Mesendoderm (in vitro differentiated cells): ENCODE results near the gene TP63.

Source experiments
- DNase-seq: peaks from one replicate; pipeline ENCODE4 v3.0.0; 2013
- H2AK5ac ChIP-seq: 2 replicates; pipeline ENCODE4 v1.6.1; 2013; ENCODE audit warnings: low read length, inconsistent platforms
- H2BK120ac ChIP-seq: 2 replicates; pipeline ENCODE4 v1.6.1; 2013; ENCODE audit warnings: low read depth, mild to moderate bottlenecking, low read length, moderate library complexity, mixed read lengths
- H2BK15ac ChIP-seq: replicated peaks from 2 replicates; pipeline ENCODE4 v1.6.1; 2013; ENCODE audit warnings: low read depth, mild to moderate bottlenecking, moderate library complexity
- H2BK5ac ChIP-seq: 2 replicates; pipeline ENCODE4 v1.6.1; 2013; ENCODE audit warnings: low read length, inconsistent platforms
- H3K18ac ChIP-seq: 2 replicates; pipeline ENCODE4 v1.6.1; 2013; ENCODE audit warnings: mild to moderate bottlenecking, low read length, mixed read lengths
- H3K23ac ChIP-seq: one replicate; pipeline ENCODE4 v1.6.1; 2013; ENCODE audit warnings: low read length
- H3K27ac ChIP-seq: 2 replicates; pipeline ENCODE4 v1.5.1; 2013; ENCODE audit warnings: low read depth, mild to moderate bottlenecking, inconsistent platforms, low read length, moderate library complexity
- H3K27me3 ChIP-seq: 2 replicates; pipeline ENCODE4 v1.6.1; 2013; ENCODE audit warnings: low read length, control low read depth, mild to moderate bottlenecking, inconsistent platforms; ENCODE audit not compliant: insufficient read depth, poor library complexity
- H3K36me3 ChIP-seq: 2 replicates; pipeline ENCODE4 v1.6.1; 2013; ENCODE audit warnings: low read length, inconsistent platforms; ENCODE audit not compliant: control insufficient read depth, insufficient read depth
- H3K4ac ChIP-seq: one replicate; pipeline ENCODE4 v1.6.1; 2013; ENCODE audit warnings: low read depth, mild to moderate bottlenecking, low read length, moderate library complexity
- H3K4me1 ChIP-seq: 2 replicates; pipeline ENCODE4 v1.6.1; 2013; ENCODE audit warnings: low read depth, low read length, inconsistent platforms; ENCODE audit not compliant: control insufficient read depth
- H3K4me2 ChIP-seq: 2 replicates; pipeline ENCODE4 v1.6.1; 2013; ENCODE audit warnings: low read length
- H3K4me3 ChIP-seq: 2 replicates; pipeline ENCODE4 v1.5.1; 2013; ENCODE audit warnings: mild to moderate bottlenecking, low read length
- H3K56ac ChIP-seq: one replicate; pipeline ENCODE4 v1.6.1; 2013; ENCODE audit warnings: low read length
- H3K79me1 ChIP-seq: 2 replicates; pipeline ENCODE4 v1.6.1; 2013; ENCODE audit warnings: low read length, inconsistent platforms
- H3K79me2 ChIP-seq: 2 replicates; pipeline ENCODE4 v1.6.1; 2013; ENCODE audit warnings: mild to moderate bottlenecking, low read length; ENCODE audit not compliant: control insufficient read depth, insufficient read depth
- H3K9ac ChIP-seq: 2 replicates; pipeline ENCODE4 v1.6.1; 2013; ENCODE audit warnings: low read length, inconsistent platforms
- H4K5ac ChIP-seq: one replicate; pipeline ENCODE4 v1.6.1; 2013; ENCODE audit warnings: low read length
- H4K8ac ChIP-seq: one replicate; pipeline ENCODE4 v1.6.1; 2013; ENCODE audit warnings: low read depth, mild to moderate bottlenecking, control low read depth, low read length, moderate library complexity
- WGBS: extraction: QIAGEN DNeasy Blood & Tissue Kit; methylation state at CpG from one replicate; pipeline ENCODE4 v1.1.7; 2013; ENCODE audit warnings: low lambda C conversion rate, missing lambda C conversion rate; ENCODE audit not compliant: insufficient coverage; ENCODE audit errors: extremely low coverage; 5-methylcytosine and 5-hydroxymethylcytosine counted together

The TP63 gene

GRCh38 chr3:189778340-189778950 lies 147.3 kb downstream of the TP63 start:
- no peaks in the 10 kb centered on the region for H3K79me2 ChIP-seq
- no CpG with 5 or more reads among the region's 5 CpGs for WGBS
- no peaks in the 10 kb centered on the region for H3K79me1 ChIP-seq
- H2BK5ac ChIP-seq: no peak overlapping the region
- no peaks in the 10 kb centered on the region for H3K36me3 ChIP-seq
- peaks cover 2% of the 10 kb centered on the region for H3K27me3 ChIP-seq
- H2BK120ac ChIP-seq: no peak overlapping the region
- H3K4me1 ChIP-seq: no peaks in the 10 kb centered on the region
- no peak overlapping the region for H4K5ac ChIP-seq
- H3K27ac ChIP-seq: no peak overlapping the region
- H2AK5ac ChIP-seq: no peak overlapping the region
- no peak overlapping the region for H3K18ac ChIP-seq
- H3K4me2 ChIP-seq: no peak overlapping the region
- H4K8ac ChIP-seq: no peak overlapping the region
- H2BK15ac ChIP-seq: no peak overlapping the region
- DNase-seq: no peak
- H3K56ac ChIP-seq: no peak overlapping the region
- no peak overlapping the region for H3K4ac ChIP-seq
- no peak overlapping the region for H3K4me3 ChIP-seq
- H3K9ac ChIP-seq: no peak overlapping the region
- H3K23ac ChIP-seq: no peak overlapping the region

GRCh38 chr3:189779166-189779565 lies 148.0 kb downstream of the TP63 start:
- H4K8ac ChIP-seq: no peak overlapping the region
- no peak overlapping the region for H3K56ac ChIP-seq
- no peak overlapping the region for H3K9ac ChIP-seq
- no peaks in the 10 kb centered on the region for H3K79me2 ChIP-seq
- H2BK15ac ChIP-seq: no peak overlapping the region
- H3K4me1 ChIP-seq: no peaks in the 10 kb centered on the region
- no peak overlapping the region for H3K18ac ChIP-seq
- no peaks in the 10 kb centered on the region for H3K36me3 ChIP-seq
- no peaks in the 10 kb centered on the region for H3K79me1 ChIP-seq
- H3K27me3 ChIP-seq: peaks cover 2% of the 10 kb centered on the region
- H3K4ac ChIP-seq: no peak overlapping the region
- WGBS: no CpG with 5 or more reads among the region's 3 CpGs
- no peak overlapping the region for H3K4me2 ChIP-seq
- H2BK120ac ChIP-seq: no peak overlapping the region
- H2BK5ac ChIP-seq: no peak overlapping the region
- no peak overlapping the region for H3K4me3 ChIP-seq
- no peak overlapping the region for H4K5ac ChIP-seq
- no peak overlapping the region for H3K27ac ChIP-seq
- no peak overlapping the region for H3K23ac ChIP-seq
- no peak overlapping the region for H2AK5ac ChIP-seq
- no peak for DNase-seq

- H3K4me1 ChIP-seq: no peaks in the 10 kb centered on the region
- H2AK5ac ChIP-seq: no peak overlapping the region
- no peaks in the 10 kb centered on the region for H3K79me2 ChIP-seq
- no peak for DNase-seq
- no peak overlapping the region for H3K4ac ChIP-seq
- no peak overlapping the region for H3K4me2 ChIP-seq
- no peak overlapping the region for H2BK5ac ChIP-seq
- no peak overlapping the region for H3K23ac ChIP-seq
- no peaks in the 10 kb centered on the region for H3K27me3 ChIP-seq
- no peaks in the 10 kb centered on the region for H3K36me3 ChIP-seq
- H3K4me3 ChIP-seq: no peak overlapping the region
- no peak overlapping the region for H3K9ac ChIP-seq
- WGBS: no CpG with 5 or more reads among the region's 6 CpGs
- no peak overlapping the region for H2BK15ac ChIP-seq
- no peak overlapping the region for H3K27ac ChIP-seq
- no peaks in the 10 kb centered on the region for H3K79me1 ChIP-seq
- H2BK120ac ChIP-seq: no peak overlapping the region
- H3K18ac ChIP-seq: no peak overlapping the region
- H4K8ac ChIP-seq: no peak overlapping the region
- H4K5ac ChIP-seq: no peak overlapping the region
- no peak overlapping the region for H3K56ac ChIP-seq
These were observed 149.5 kb downstream of the TP63 start for GRCh38 chr3:189780546-189781270.

- no peak overlapping the region for H3K27ac ChIP-seq
- no peak overlapping the region for H3K23ac ChIP-seq
- no peak overlapping the region for H2BK120ac ChIP-seq
- no CpG with 5 or more reads among the region's 6 CpGs for WGBS
- no peak overlapping the region for H2BK15ac ChIP-seq
- H3K4me2 ChIP-seq: no peak overlapping the region
- no peaks in the 10 kb centered on the region for H3K79me1 ChIP-seq
- H3K4me3 ChIP-seq: no peak overlapping the region
- DNase-seq: no peak
- no peak overlapping the region for H3K9ac ChIP-seq
- H3K27me3 ChIP-seq: no peaks in the 10 kb centered on the region
- no peak overlapping the region for H2BK5ac ChIP-seq
- no peaks in the 10 kb centered on the region for H3K36me3 ChIP-seq
- no peak overlapping the region for H3K18ac ChIP-seq
- no peak overlapping the region for H4K5ac ChIP-seq
- H3K4me1 ChIP-seq: no peaks in the 10 kb centered on the region
- no peaks in the 10 kb centered on the region for H3K79me2 ChIP-seq
- H4K8ac ChIP-seq: no peak overlapping the region
- no peak overlapping the region for H2AK5ac ChIP-seq
- no peak overlapping the region for H3K56ac ChIP-seq
- H3K4ac ChIP-seq: no peak overlapping the region
These were observed 150.2 kb downstream of the TP63 start for GRCh38 chr3:189781415-189781814.

GRCh38 chr3:189786479-189787064 lies 155.4 kb downstream of the TP63 start:
- H2BK5ac ChIP-seq: no peak overlapping the region
- no peak overlapping the region for H3K4me2 ChIP-seq
- no CpG with 5 or more reads among the region's 8 CpGs for WGBS
- no peak overlapping the region for H3K56ac ChIP-seq
- no peak overlapping the region for H3K4ac ChIP-seq
- H3K27ac ChIP-seq: no peak overlapping the region
- H3K79me1 ChIP-seq: no peaks in the 10 kb centered on the region
- H2BK120ac ChIP-seq: no peak overlapping the region
- no peaks in the 10 kb centered on the region for H3K36me3 ChIP-seq
- no peaks in the 10 kb centered on the region for H3K27me3 ChIP-seq
- H4K8ac ChIP-seq: no peak overlapping the region
- H3K79me2 ChIP-seq: no peaks in the 10 kb centered on the region
- no peak overlapping the region for H3K4me3 ChIP-seq
- no peak overlapping the region for H3K18ac ChIP-seq
- no peaks in the 10 kb centered on the region for H3K4me1 ChIP-seq
- H3K23ac ChIP-seq: no peak overlapping the region
- no peak for DNase-seq
- H2BK15ac ChIP-seq: no peak overlapping the region
- H3K9ac ChIP-seq: no peak overlapping the region
- no peak overlapping the region for H4K5ac ChIP-seq
- no peak overlapping the region for H2AK5ac ChIP-seq
